GM12891 (cell line): ENCODE data around the gene SPAG9.

ENCODE experiments used
- PAX5 ChIP-seq: IDR thresholded peaks from 2 replicates; pipeline ENCODE4 v1.6.1; 2011; ENCODE audit warnings: low read length, moderate library complexity, mild to moderate bottlenecking; ENCODE audit not compliant: insufficient read depth, severe bottlenecking
- POLR2A ChIP-seq: IDR thresholded peaks from 2 replicates; pipeline ENCODE4 v1.6.1; 2011; ENCODE audit warnings: low read depth, low read length, control low read depth
- POLR2AphosphoS5 ChIP-seq: IDR thresholded peaks from 2 replicates; pipeline ENCODE4 v1.6.1; 2011; ENCODE audit warnings: low read depth, low read length, control low read depth
- POU2F2 ChIP-seq: IDR thresholded peaks from 2 replicates; pipeline ENCODE4 v1.6.1; 2011; ENCODE audit warnings: low read depth, mild to moderate bottlenecking, control low read depth, low read length, moderate library complexity
- SPI1 ChIP-seq: IDR thresholded peaks from 2 replicates; pipeline ENCODE4 v1.6.1; 2011; ENCODE audit warnings: low read depth, low read length, control low read depth
- TAF1 ChIP-seq: IDR thresholded peaks from 2 replicates; pipeline ENCODE4 v1.6.1; 2011; ENCODE audit warnings: low read depth, low read length, control low read depth

DNA sequence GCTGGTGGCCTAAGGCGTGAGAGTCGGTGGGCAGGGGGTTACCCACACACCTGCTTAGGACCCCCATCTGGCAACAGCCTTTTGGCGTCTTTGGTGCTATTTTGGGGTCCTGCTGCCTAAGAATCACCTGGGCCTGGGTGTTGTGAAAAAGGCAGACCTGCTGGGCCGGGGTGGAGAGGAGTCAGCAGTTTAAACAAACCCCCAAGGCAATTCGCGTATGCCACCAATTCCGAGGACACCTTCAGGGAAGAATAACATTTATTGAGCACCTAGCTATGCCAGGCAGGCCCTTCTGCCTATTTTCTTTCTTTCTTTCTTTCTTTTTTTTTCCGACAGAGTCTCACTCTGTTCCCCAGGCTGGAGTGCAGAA is 200.6 kb downstream of the SPAG9 start:
- no peak for TF ChIP-seq POLR2AphosphoS5
- TF ChIP-seq POLR2A: no peak
- no peak for TF ChIP-seq TAF1
- TF ChIP-seq SPI1: no peak
- no peak for TF ChIP-seq POU2F2
- no peak for TF ChIP-seq PAX5
